OCI-LY7 (cell line): ENCODE results near the gene SAXO1. TPM values are rescaled to one million over a fixed set of nuclear protein-coding genes. Genes with fewer than 3 reads are reported as not detected.

Experiments used
- BruUV-seq: library from RNA; stranded (reverse); fragments of 400-500 nt; replicated peaks from 2 replicates; lab custom pipeline; 2021; lab: Mats Ljungman, UMichigan
- CTCF ChIA-PET: fragments of 300-600 bp; sonication (Branson Sonifier 250); formaldehyde crosslinking; loops from one replicate; lab custom pipeline; 2022; ENCODE audit warnings: antibody characterized with exemption; ENCODE audit not compliant: unreplicated experiment; lab: Charles Lee
- POLR2A ChIA-PET: fragments of 300-600 bp; sonication (Branson Sonifier 250); formaldehyde crosslinking; loops from one replicate; lab custom pipeline; 2022; ENCODE audit warnings: antibody characterized with exemption; lab: Charles Lee
- DNase-seq: peaks from one replicate; pipeline ENCODE4 v3.0.0-alpha.2; 2015; ENCODE audit warnings: low spot score
- H2AFZ ChIP-seq: fragments of 200-600 bp; sonication (generic), shearing (Covaris generic); 2 replicates; pipeline ENCODE4 v1.6.1; 2014; ENCODE audit warnings: mild to moderate bottlenecking, antibody characterized with exemption, low read length, moderate library complexity
- H3K27ac ChIP-seq: fragments of 200-600 bp; sonication (generic); 2 replicates; pipeline ENCODE4 v1.5.1; 2014; ENCODE audit warnings: mixed run types, low read depth, mild to moderate bottlenecking, moderate library complexity, low read length, inconsistent platforms; ENCODE audit not compliant: poor library complexity, severe bottlenecking
- H3K36me3 ChIP-seq: fragments of 200-600 bp; sonication (generic); 2 replicates; pipeline ENCODE4 v1.6.1; 2014; ENCODE audit warnings: mild to moderate bottlenecking, antibody characterized with exemption, low read length, moderate library complexity, mixed read lengths; ENCODE audit not compliant: insufficient read depth
- H3K4me1 ChIP-seq: fragments of 200-600 bp; sonication (generic); 2 replicates; pipeline ENCODE4 v1.5.1; 2014; ENCODE audit warnings: mild to moderate bottlenecking, low read length; ENCODE audit not compliant: insufficient read depth, poor library complexity, severe bottlenecking
- H3K4me2 ChIP-seq: fragments of 200-600 bp; sonication (generic); 2 replicates; pipeline ENCODE4 v1.6.1; 2014; ENCODE audit warnings: mild to moderate bottlenecking, low read length
- H3K4me3 ChIP-seq: fragments of 200-600 bp; sonication (generic); 2 replicates; pipeline ENCODE4 v1.5.1; 2014; ENCODE audit warnings: mild to moderate bottlenecking, low read depth, low read length; ENCODE audit not compliant: poor library complexity, severe bottlenecking
- H3K79me2 ChIP-seq: fragments of 200-600 bp; sonication (generic); 2 replicates; pipeline ENCODE4 v1.6.1; 2016; ENCODE audit warnings: low read depth, mild to moderate bottlenecking, low read length, moderate library complexity, mixed read lengths; ENCODE audit not compliant: insufficient read depth
- H3K9me2 ChIP-seq: fragments of 200-600 bp; sonication (generic); 2 replicates; pipeline ENCODE4 v1.6.1; 2016; ENCODE audit warnings: mild to moderate bottlenecking, low read length, mixed read lengths; ENCODE audit not compliant: insufficient read depth
- H3K9me3 ChIP-seq: fragments of 200-600 bp; sonication (generic); 2 replicates; pipeline ENCODE4 v1.6.1; 2014; ENCODE audit warnings: mild to moderate bottlenecking, mixed run types, low read length, mixed read lengths
- H4K20me1 ChIP-seq: fragments of 200-600 bp; sonication (generic); 2 replicates; pipeline ENCODE4 v1.6.1; 2014; ENCODE audit warnings: mild to moderate bottlenecking, antibody characterized with exemption, low read length, moderate library complexity, mixed read lengths; ENCODE audit not compliant: insufficient read depth
- CTCF ChIP-seq: fragments of 200-600 bp; sonication (generic); conservative IDR thresholded peaks from 2 replicates; pipeline ENCODE4 v1.5.1; 2014; ENCODE audit warnings: mild to moderate bottlenecking, antibody characterized with exemption, low read length, moderate library complexity, mixed read lengths
- EZH2phosphoT487 ChIP-seq: fragments of 200-600 bp; sonication (generic); IDR thresholded peaks from 2 replicates; pipeline ENCODE4 v1.6.1; 2018; ENCODE audit warnings: low read depth, borderline replicate concordance, mild to moderate bottlenecking, mixed run types, antibody characterized with exemption, low read length, moderate library complexity, mixed read lengths
- intact Hi-C: fragments of 100-400 bp; cut with micrococcal nuclease; formaldehyde crosslinking; loops from one replicate; pipeline ENCODE4 v1.10.0; 2022; ENCODE audit not compliant: unreplicated experiment
- total RNA-seq, 2 experiments: library from RNA; depleted of rRNA in 1 of 2; stranded (reverse); fragments of >200 nt in 1 of 2; shearing (Covaris generic) in 1 of 2; gene quantifications; 2 replicates each; pipeline ENCODE4 v1.2.3, GENCODE V29; 2014 to 2022

Gene SAXO1
- total RNA-seq, 2 experiments from 2014 or later: 0.63 TPM; not detected in 1

DNA sequence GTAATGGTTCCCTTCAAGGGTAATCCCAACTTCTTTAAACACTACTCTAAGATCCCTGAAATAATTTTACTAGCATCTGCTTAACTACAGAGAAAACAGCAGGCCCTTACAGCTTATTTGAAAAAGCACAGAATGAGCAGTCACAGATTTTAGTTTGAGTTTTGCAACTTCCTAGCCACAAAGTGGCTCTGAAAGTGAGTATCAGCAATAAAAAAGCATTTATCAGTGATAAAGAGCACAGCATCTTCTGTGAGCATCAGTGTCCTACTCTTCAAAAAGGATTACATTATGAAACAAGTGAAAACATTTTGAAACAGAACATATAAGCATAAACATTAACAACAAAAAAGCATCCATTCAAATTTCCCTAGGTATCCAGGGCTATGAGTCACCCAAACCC lies 45.0 kb downstream of the SAXO1 start:
- no peak overlapping the region for H3K4me2 ChIP-seq
- intact Hi-C loops: no loop called here
- ChIA-PET CTCF (no interaction called here), POLR2A (interaction anchor here (0.7 kb wide), 1 partner anchor 23 kb away, joined by 3 read pairs; no protein-coding TSS in a partner anchor)
- H4K20me1 ChIP-seq: no peaks in the 10 kb centered on the region; the same call in 1 of the 2 replicates
- TF ChIP-seq EZH2phosphoT487 (no peak), CTCF (no peak)
- no peaks in the 10 kb centered on the region for H3K79me2 ChIP-seq
- BruUV-seq: no TSS peak
- H3K36me3 ChIP-seq: no peaks in the 10 kb centered on the region
- H3K9me3 ChIP-seq: no peaks in the 10 kb centered on the region
- no peak overlapping the region for H3K27ac ChIP-seq
- H3K4me3 ChIP-seq: no peak overlapping the region
- no peaks in the 10 kb centered on the region for H3K9me2 ChIP-seq
- H3K4me1 ChIP-seq: no peaks in the 10 kb centered on the region
- no peak for DNase-seq
- H2AFZ ChIP-seq: no peak overlapping the region

DNA sequence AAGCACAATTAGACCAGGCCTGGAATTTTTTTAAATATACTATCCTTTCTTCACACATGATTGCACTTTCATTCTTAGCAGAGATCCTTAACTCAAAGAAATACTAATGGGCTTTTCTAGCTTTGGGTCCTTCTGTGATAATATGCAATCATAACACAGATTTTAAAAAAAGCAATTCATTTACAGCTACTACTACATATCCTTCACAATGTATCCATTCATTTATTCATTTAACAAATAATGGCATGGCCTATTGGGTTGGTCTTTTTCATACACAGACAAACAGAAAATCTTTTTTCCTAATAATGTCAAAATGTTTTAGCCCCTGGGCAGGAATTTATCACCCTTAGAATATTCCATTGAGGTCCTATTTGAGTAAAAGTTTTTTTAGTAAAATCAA lies 47.0 kb downstream of the SAXO1 start:
- H3K36me3 ChIP-seq: no peaks in the 10 kb centered on the region
- TF ChIP-seq CTCF (no peak), EZH2phosphoT487 (no peak)
- H3K79me2 ChIP-seq: no peaks in the 10 kb centered on the region
- H3K9me2 ChIP-seq: no peaks in the 10 kb centered on the region; the same call in 1 of the 2 replicates
- POLR2A ChIA-PET: interaction anchor here (0.7 kb wide), 1 partner anchor 488 kb away, joined by 3 read pairs; no protein-coding TSS in a partner anchor
- no peak overlapping the region for H3K4me3 ChIP-seq
- BruUV-seq: no TSS peak
- H3K4me1 ChIP-seq: no peaks in the 10 kb centered on the region
- H3K9me3 ChIP-seq: no peaks in the 10 kb centered on the region
- no peak for DNase-seq
- intact Hi-C loops: no loop called here
- no peak overlapping the region for H3K4me2 ChIP-seq
- no peaks in the 10 kb centered on the region; the same call in 1 of the 2 replicates for H4K20me1 ChIP-seq
- CTCF ChIA-PET: no interaction called here
- no peak overlapping the region for H3K27ac ChIP-seq
- H2AFZ ChIP-seq: no peak overlapping the region

GRCh38 chr9:18985464-18985951 lies 47.5 kb downstream of the SAXO1 start:
- intact Hi-C loops: no loop called here
- ChIA-PET CTCF (no interaction called here), POLR2A (interaction anchor here (0.7 kb wide), 1 partner anchor 487 kb away, joined by 3 read pairs; no protein-coding TSS in a partner anchor)

More at GRCh38 chr9:18985464-18985951, 47.5 kb downstream of the SAXO1 start:
- H4K20me1 ChIP-seq: no peaks in the 10 kb centered on the region; the same call in 1 of the 2 replicates
- no peaks in the 10 kb centered on the region for H3K79me2 ChIP-seq
- no peak overlapping the region for H3K4me3 ChIP-seq
- no peaks in the 10 kb centered on the region for H3K4me1 ChIP-seq
- no peak for TF ChIP-seq EZH2phosphoT487
- no peak for TF ChIP-seq CTCF
- no peaks in the 10 kb centered on the region for H3K9me3 ChIP-seq
- no peak overlapping the region for H3K4me2 ChIP-seq
- H3K36me3 ChIP-seq: no peaks in the 10 kb centered on the region
- DNase-seq: no peak
- BruUV-seq: no TSS peak
- H3K27ac ChIP-seq: no peak overlapping the region
- no peak overlapping the region for H2AFZ ChIP-seq
- H3K9me2 ChIP-seq: no peaks in the 10 kb centered on the region; the same call in 1 of the 2 replicates
